Measurements from ENCODE around the gene SAC3D1.
"Not testable (repeated sequence)": the region's sequence is repeated elsewhere in the genome, so short reads cannot be mapped to it uniquely, and the experiment has no call there.

Gene SAC3D1

GRCh38 chr11:65040847-65041622 is at the start of gene SAC3D1:
TSS of gene SAC3D1 (plus strand) at chr11:65041210. CDS start at chr11:65041293, 83 bp downstream.
- DNase-seq (ENCODE audit: low read depth) = peak; percentile 70

- DNase-seq (ENCODE audit: low read depth) = no peak
These were observed 46.7 kb upstream of the SAC3D1 start for GRCh38 chr11:64994318-64994717.

GRCh38 chr11:64996327-64996709 is 44.7 kb upstream of the SAC3D1 start:
- no peak for DNase-seq (ENCODE audit: low read depth)

DNA sequence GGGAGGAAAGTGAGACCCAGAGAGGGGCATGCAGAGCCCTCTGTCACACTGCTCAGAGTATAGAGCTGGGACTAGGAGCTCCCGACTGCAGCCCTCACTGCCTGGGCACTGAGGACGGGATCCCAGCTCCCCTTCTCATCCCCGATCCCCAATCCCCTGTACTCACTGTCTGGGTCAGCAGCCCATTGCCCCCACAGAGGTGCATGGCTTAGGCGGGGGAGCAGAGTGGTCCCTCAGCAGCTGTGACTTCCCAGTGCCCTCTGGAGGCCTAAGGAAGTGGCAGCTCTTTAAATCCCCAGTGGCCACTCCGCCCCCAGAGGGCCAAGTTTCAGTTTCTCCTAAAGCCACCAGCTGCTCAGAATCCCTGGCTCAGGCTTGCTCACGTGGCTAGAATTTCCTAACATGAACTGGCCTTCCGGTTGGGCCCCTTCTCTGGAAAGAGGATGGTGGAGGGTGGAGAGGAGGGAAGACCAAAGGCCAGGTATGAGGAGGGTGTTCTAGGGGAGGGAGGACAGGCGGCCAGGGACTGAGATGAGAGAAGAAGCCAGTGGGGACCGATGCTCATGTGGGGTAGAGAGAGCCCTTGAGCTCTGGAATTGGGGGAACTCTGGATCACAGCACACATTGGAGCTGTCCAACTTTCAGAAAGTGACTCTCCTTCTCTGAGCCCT is 44.2 kb upstream of the SAC3D1 start, which contains the start of gene BATF2:
TSS of gene BATF2 (minus strand) at position 262 of the 671 bp plus-strand sequence. CDS start at position 205, 57 bp downstream.
- DNase-seq (ENCODE audit: low read depth) = no peak

DNA sequence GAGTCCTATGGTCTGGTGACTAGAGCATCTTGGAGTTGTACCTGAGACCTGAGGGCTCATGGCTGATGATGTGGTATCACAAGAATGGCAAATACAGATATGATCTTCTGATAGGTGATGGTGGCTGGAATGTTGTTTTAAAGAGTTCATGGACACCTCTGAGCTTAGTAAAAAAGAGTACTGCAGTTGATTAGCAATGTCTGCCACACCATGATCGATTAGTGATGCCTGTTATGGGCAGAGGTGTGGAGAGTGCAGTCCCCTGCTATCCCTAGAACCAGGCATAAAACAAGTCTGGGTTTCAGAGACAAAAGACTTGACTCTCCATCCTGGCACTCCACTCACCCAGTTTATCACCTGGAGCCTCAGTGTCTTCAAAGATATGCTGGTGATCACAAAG is 42.9 kb upstream of the SAC3D1 start:
- DNase-seq (ENCODE audit: low read depth) = no peak

GRCh38 chr11:64998690-64999431 is 42.1 kb upstream of the SAC3D1 start:
- DNase-seq (ENCODE audit: low read depth) = no peak

DNA sequence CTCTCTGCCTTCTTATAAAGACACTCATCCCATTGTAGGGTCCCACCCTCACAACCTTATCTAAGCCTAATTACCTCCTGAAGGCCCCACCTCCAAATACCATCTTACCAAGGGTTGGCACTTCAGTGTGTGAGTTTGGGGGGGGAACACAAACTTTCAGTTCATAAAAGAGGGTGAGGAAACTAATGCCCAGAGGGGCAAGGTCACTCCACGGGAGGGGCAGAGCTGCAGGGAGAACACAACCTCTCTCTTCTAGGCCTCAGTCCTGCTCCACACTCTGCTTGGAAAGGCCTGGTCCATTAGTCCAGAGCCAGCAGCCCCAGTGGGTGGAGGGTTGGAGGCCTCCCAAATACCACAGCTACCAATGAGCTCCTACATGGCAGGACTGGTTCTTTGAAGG is 41.5 kb upstream of the SAC3D1 start:
- no peak for DNase-seq (ENCODE audit: low read depth)

DNA sequence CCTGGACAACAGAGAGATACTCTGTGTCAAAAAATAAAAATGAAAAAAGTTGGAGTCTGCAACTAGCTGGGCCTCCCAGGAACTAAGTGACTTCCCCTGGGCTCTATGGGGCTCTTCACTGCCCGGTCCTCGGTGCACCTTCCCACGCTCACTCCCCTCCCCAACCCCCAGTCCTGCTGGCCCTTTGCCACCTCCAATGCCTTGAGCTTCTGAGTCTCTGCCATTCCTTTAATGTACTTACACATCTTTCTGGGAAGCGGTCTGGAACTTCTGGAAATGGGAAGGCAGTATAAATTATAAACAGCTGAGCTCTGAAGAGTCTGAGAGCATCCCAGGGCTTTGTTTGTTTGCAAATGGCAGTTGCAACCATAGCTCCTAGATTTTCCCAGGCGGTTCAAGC is 38.3 kb upstream of the SAC3D1 start:
- DNase-seq (ENCODE audit: low read depth) = no peak

DNA sequence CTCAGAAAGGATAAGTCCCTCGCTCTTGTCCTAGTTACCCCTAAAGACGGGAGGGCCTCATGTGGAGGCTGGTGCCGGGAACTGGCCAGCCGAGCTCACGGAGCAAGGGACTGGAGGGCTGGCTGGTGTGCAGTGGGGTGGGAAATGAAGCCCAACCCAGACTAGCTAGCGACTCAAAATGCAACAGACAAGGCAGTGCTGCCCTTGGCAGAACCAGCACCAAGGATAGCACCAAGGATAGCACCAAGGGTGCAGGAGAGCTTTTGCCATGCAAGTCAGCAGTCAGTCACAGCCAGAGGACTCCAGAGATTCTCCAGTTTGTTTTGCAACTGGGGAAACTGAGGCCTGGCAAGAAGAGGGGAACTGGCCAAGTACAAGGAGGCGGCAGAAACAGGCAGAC is 37.7 kb upstream of the SAC3D1 start:
- no peak for DNase-seq (ENCODE audit: low read depth)

DNA sequence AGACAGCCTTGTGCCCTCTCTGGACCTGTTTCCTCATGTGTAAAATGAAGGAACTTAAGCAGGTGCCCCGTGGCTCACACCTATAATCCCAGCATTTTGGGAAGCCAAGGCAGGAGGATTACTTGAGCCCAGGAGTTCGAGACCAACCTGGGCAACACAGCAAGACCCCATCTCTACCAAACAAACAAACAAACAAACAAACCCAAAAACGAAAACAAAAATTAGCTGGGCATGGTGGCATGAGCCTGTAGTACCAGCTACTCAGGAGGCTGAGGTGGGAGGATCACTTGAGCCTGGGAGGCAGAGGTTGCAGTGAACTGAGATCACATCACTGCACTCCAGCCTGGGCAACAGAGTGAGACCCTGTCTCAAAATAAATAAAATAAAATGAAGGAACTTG is 37.0 kb upstream of the SAC3D1 start:
- DNase-seq (ENCODE audit: low read depth) = not testable (repeated sequence)

- no peak for DNase-seq (ENCODE audit: low read depth)
These were observed 33.0 kb upstream of the SAC3D1 start for GRCh38 chr11:65008016-65008415.

DNA sequence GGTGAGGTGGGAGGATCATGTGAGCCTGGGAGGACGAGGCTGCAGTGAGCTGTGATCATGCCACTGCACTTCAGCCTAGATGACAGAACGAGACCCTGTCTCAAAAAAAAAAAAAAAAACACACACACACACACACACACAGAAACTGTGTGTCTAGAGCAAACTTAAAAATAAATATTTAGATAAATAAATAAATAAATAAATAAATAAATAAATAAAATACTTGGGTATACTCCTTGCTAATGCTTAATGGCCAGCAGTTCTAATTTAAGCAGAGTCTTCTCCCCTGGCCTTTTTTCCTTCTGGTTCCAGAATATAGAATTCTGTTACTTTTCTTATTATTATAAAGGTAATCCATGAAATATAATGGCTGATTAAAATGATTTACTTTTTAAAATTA is 32.1 kb upstream of the SAC3D1 start:
- no peak for DNase-seq (ENCODE audit: low read depth)

- peak; percentile 77 for DNase-seq (ENCODE audit: low read depth)
These were observed 27.7 kb upstream of the SAC3D1 start for GRCh38 chr11:65013130-65013887.

GRCh38 chr11:65013888-65014725 is 26.9 kb upstream of the SAC3D1 start, which contains the start of gene ARL2:
TSS of gene ARL2 (plus strand) at chr11:65014160. CDS start at chr11:65014208, 48 bp downstream.
- peak; percentile 67 for DNase-seq (ENCODE audit: low read depth)

GRCh38 chr11:65014726-65015227 is 26.2 kb upstream of the SAC3D1 start:
- DNase-seq (ENCODE audit: low read depth) = no peak

- no peak for DNase-seq (ENCODE audit: low read depth)
These were observed 24.3 kb upstream of the SAC3D1 start for GRCh38 chr11:65016705-65017104.

GRCh38 chr11:65017937-65018336 is 23.1 kb upstream of the SAC3D1 start:
- DNase-seq (ENCODE audit: low read depth) = no peak

- DNase-seq (ENCODE audit: low read depth) = no peak
These were observed 21.2 kb upstream of the SAC3D1 start for GRCh38 chr11:65019824-65020223.

GRCh38 chr11:65021003-65021402 is 20.0 kb upstream of the SAC3D1 start:
- no peak for DNase-seq (ENCODE audit: low read depth)

GRCh38 chr11:65021509-65021908 is 19.5 kb upstream of the SAC3D1 start:
- DNase-seq (ENCODE audit: low read depth) = no peak

DNA sequence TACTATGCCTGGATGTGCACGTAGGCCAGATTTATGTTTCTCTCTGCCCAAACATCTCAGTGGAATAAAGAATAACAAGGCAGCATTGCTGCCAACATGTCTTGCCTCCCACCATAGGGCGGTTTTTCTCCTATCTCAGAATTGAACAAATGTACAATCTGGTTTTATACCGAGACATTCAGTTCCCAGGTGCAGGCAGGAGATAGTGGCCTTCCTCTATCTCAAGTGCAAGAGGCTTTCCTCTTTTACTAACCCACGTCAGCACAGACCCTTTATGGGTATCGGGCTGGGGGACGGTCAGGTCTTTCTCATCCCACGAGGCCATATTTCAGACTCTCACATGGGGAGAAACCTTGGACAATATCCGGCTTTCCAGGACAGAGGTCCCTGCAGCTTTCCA is 17.5 kb upstream of the SAC3D1 start:
- DNase-seq (ENCODE audit: low read depth) = not testable (repeated sequence)
